Measurements from ENCODE around the gene TBL3. TPM values are rescaled to one million over a fixed set of nuclear protein-coding genes. Genes with fewer than 3 reads are reported as not detected.
A peak's percentile ranks its signal among the peaks of the same experiment; 100 is the strongest.

TBL3 gene
- total RNA-seq, 1 experiment from 2014 or later, result 68.9 TPM

DNA sequence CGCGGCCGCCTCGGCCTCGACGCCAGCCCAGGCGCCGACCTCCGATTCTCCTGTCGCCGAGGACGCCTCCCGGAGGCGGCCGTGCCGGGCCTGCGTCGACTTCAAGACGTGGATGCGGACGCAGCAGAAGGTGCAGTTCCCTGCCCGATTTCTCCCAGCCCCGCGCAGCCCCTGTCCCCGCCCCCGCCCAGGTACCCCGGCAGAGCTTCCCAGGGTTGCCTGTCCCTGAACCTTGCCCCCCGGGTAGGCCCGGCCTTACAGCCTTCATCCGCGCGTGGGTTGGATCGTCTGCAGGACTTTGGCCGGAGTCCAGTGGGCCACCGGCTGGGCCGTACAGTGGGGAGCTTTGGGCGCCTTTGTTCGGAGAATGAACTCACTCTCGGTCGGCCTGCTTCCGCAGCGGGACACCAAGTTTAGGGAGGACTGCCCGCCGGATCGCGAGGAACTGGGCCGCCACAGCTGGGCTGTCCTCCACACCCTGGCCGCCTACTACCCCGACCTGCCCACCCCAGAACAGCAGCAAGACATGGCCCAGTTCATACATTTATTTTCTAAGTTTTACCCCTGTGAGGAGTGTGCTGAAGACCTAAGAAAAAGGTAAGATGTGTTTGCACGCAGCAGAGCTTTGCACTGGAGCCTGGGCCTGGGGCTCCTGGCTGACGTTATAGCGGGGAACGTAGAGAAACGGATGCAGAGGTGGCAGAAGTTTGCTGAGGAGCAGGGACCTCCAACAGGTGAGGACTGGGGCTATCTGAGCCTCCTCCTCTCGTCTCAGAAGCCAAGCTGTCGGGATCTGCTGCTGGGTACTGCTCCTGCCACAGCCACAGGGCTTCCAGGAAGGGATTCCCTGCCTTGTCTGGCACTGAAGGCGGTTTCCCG is 12.7 kb downstream of the TBL3 start:
- ATAC-seq (no peak), DNase-seq (ENCODE audit: low read depth, low spot score) (no peak)
- H3K4me1 ChIP-seq (ENCODE audit: control insufficient read depth in 1 of 2, insufficient read depth in 2 of 2, low read length in 2 of 2), result peaks cover 48 to 62% of the 10 kb centered on the region in 2 experiments
- peak overlapping the region; percentile 84 to 97 for H3K4me3 ChIP-seq (replicated peaks in 1 of 2; ENCODE audit: low read depth in 1 of 2, low read length in 2 of 2)
- H3K36me3 ChIP-seq (ENCODE audit: control insufficient read depth in 1 of 2, insufficient read depth in 2 of 2, low read length in 2 of 2), result peaks cover 6 to 14% of the 10 kb centered on the region in 2 experiments; a peak in 2 of 4 replicates
- H4K20me1 ChIP-seq (ENCODE audit: insufficient read depth), result no peaks in the 10 kb centered on the region
- RAD21 ChIA-PET (ENCODE audit: low non-redundant PET in 1 of 2, low total read pairs in 2 of 2, uncharacterized antibody in 2 of 2, unreplicated experiment in 2 of 2), result no interaction called here
- H3K79me2 ChIP-seq (ENCODE audit: insufficient read depth, low read length), result peaks cover 20% of the 10 kb centered on the region
- H2AFZ ChIP-seq (ENCODE audit: low read depth, low read length, poor library complexity, severe bottlenecking), result no peak overlapping the region
- H3K4me2 ChIP-seq (ENCODE audit: low read length), result peak overlapping the region; percentile 95
- H3K27me3 ChIP-seq (ENCODE audit: insufficient read depth, low read length), result no peaks in the 10 kb centered on the region
- peak overlapping the region; percentile 84 for H3K27ac ChIP-seq (ENCODE audit: low read depth, low read length)
- TF ChIP-seq, protein P1, sequence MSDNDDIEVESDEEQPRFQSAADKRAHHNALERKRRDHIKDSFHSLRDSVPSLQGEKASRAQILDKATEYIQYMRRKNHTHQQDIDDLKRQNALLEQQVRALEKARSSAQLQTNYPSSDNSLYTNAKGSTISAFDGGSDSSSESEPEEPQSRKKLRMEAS (IDR thresholded peaks at IDR 0.05), result no peak
- TF ChIP-seq TCF7L2 (IDR thresholded peaks at IDR 0.05; ENCODE audit: borderline replicate concordance, extremely low read depth, insufficient read depth, insufficient read length) (no peak), CEBPB (IDR thresholded peaks at IDR 0.05; ENCODE audit: low read depth) (no peak), EZH2phosphoT487 (IDR thresholded peaks at IDR 0.05; ENCODE audit: borderline replicate concordance) (no peak), ZFX (IDR thresholded peaks at IDR 0.05) (peak; percentile 98), CTCF (IDR thresholded peaks at IDR 0.05 in 2 of 3, conservative IDR thresholded peaks at IDR 0.05 in 1 of 3; ENCODE audit: borderline replicate concordance in 1 of 3, insufficient read depth in 1 of 3, low read depth in 2 of 3, low read length in 2 of 3) (no peak), EZH2 (IDR thresholded peaks at IDR 0.05) (no peak)
- TF ChIP-seq, protein P2, sequence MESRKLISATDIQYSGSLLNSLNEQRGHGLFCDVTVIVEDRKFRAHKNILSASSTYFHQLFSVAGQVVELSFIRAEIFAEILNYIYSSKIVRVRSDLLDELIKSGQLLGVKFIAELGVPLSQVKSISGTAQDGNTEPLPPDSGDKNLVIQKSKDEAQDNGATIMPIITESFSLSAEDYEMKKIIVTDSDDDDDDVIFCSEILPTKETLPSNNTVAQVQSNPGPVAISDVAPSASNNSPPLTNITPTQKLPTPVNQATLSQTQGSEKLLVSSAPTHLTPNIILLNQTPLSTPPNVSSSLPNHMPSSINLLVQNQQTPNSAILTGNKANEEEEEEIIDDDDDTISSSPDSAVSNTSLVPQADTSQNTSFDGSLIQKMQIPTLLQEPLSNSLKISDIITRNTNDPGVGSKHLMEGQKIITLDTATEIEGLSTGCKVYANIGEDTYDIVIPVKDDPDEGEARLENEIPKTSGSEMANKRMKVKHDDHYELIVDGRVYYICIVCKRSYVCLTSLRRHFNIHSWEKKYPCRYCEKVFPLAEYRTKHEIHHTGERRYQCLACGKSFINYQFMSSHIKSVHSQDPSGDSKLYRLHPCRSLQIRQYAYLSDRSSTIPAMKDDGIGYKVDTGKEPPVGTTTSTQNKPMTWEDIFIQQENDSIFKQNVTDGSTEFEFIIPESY (IDR thresholded peaks at IDR 0.05; ENCODE audit: extremely low read depth, insufficient replicate concordance, low read length), result no peak
- H3K9ac ChIP-seq (ENCODE audit: low read length), result peak overlapping the region; percentile 96
- CTCF ChIA-PET, result interaction anchor here (0.6 to 1.0 kb wide), 2 partner anchors 20 to 156 kb away, joined by 3 to 4 read pairs; partner anchors contain the start of gene RPS2
- intact Hi-C loops (cut with micrococcal nuclease), result no loop called here
- H3K9me2 ChIP-seq (ENCODE audit: insufficient read depth), result no peaks in the 10 kb centered on the region
- BruUV-seq (replicated peaks), result TSS peak; percentile 55
- POLR2A ChIA-PET, result interaction anchor here (12.5 kb wide), 1 partner anchor 19 kb away, joined by 104 read pairs; the partner anchor contains the start of genes RNF151 and RPS2
- H3K9me3 ChIP-seq (ENCODE audit: control insufficient read depth in 1 of 2, insufficient read depth in 1 of 2, low read depth in 1 of 2, low read length in 2 of 2), result no peaks in the 10 kb centered on the region

All from HCT116 (cell line).